GM10266 (cell line): ENCODE results near the gene CAMK1.

Experiments used
- DNase-seq: peaks from one replicate; pipeline ENCODE4 v3.0.0; 2012; ENCODE audit errors: extremely low spot score
- TF ChIP-seq, protein P1 (sequence below): IDR thresholded peaks from 2 replicates; pipeline ENCODE4 v1.5.1; 2012; ENCODE audit warnings: mild to moderate bottlenecking, low read depth; ENCODE audit not compliant: control insufficient read depth, insufficient read depth; ENCODE audit errors: missing control alignments

CAMK1 gene

DNA sequence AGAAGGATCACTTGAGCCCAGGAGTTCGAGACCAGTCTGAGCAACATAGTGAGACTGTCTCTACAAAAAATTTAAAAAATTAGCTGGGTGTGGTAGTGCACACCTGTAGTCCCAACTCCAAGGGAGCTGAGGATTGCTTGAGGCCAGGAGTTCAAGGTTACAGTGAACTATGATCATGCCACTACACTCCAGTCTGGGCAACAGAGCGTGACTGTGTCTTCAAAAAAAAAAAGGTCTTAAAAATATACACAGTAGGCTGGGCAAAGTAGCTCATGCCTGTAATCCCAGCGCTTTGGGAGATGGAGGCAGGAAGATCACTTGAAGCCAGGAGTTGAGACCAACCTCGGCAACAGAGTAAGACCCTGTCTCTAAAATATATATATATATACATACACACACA, 11.2 kb upstream of the CAMK1 start:
- TF ChIP-seq, protein P1, sequence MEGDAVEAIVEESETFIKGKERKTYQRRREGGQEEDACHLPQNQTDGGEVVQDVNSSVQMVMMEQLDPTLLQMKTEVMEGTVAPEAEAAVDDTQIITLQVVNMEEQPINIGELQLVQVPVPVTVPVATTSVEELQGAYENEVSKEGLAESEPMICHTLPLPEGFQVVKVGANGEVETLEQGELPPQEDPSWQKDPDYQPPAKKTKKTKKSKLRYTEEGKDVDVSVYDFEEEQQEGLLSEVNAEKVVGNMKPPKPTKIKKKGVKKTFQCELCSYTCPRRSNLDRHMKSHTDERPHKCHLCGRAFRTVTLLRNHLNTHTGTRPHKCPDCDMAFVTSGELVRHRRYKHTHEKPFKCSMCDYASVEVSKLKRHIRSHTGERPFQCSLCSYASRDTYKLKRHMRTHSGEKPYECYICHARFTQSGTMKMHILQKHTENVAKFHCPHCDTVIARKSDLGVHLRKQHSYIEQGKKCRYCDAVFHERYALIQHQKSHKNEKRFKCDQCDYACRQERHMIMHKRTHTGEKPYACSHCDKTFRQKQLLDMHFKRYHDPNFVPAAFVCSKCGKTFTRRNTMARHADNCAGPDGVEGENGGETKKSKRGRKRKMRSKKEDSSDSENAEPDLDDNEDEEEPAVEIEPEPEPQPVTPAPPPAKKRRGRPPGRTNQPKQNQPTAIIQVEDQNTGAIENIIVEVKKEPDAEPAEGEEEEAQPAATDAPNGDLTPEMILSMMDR = no peak
- DNase-seq = no peak

DNA sequence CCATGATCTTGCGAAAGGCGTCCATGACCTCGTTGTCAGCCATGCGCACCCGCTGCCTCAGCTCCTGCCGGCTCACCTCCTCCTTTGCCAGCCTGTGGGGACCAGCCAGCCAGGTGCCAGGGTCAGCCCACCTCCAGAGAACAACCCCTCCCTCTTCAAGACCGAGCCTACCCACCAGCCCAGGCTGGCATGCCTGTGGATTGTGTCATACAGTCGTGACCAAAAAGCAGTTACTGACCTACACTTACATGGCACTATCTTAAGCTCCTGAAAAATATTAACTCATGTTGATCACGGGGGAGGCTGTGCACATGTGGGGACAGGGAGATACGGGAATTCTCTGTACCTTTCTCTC, 10.7 kb upstream of the CAMK1 start:
- no peak for DNase-seq
- TF ChIP-seq, protein P1 = no peak

DNA sequence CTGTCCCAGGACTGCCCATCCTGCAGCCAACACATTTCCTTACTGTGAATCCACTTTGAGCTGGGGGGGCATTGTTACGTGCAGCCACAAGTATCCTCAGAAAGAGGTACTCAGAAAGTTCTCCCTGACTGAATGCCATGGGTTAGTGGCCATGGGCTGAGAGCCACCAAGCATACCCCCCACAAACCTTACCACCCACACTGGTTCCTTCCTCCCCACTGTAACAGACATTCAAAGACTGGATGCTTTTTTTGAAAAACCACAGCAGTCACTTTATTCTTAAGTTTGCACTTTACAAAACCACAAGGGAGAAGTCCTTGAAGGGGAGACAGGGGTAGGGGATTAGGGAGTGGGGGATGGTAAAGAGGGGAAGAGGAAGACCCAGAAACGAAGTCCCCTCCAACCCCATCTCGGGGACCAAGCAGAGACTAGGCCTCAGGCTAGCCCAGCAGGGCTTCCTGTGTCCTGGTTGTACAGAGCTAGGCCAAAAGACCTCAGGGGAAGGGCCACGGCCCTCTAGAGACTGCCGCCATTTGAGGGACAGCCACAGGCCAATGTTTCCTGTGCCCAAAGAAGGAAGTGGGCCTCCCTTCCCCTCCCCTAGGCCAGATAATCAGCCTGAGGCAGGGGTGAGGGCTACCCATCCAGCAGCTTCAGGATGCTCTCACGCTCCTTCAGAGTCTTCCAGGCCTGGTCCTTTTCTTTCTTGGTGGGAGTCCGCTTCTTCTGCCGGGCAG, 10.1 kb upstream of the CAMK1 start:
- DNase-seq = peak; percentile 55
- TF ChIP-seq, protein P1 = no peak

DNA sequence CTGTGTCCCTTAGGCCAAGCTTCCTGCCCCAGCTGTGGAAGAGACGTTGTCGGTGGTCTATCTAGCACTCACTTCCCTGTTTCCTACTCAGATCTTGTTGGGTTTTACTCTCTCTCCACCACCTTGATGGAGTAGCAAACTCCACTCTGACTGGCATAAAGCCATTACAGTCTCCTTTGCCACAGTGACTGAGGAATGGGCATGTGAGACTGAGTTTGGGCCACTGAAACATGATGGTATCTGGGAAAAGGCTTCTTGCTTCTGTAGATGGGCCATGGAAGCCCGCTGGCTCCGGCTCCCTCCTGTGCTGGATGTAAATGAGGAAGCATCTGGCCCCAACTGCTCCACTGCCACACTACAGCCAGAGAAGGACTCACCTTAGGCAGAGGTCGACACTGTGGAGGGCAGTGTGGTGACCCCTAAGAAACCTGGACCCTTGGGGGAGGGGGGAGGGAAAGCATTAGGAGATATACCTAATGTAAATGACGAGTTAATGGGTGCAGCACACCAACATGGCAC, 9.4 kb upstream of the CAMK1 start:
- no peak for DNase-seq
- TF ChIP-seq, protein P1 = no peak

DNA sequence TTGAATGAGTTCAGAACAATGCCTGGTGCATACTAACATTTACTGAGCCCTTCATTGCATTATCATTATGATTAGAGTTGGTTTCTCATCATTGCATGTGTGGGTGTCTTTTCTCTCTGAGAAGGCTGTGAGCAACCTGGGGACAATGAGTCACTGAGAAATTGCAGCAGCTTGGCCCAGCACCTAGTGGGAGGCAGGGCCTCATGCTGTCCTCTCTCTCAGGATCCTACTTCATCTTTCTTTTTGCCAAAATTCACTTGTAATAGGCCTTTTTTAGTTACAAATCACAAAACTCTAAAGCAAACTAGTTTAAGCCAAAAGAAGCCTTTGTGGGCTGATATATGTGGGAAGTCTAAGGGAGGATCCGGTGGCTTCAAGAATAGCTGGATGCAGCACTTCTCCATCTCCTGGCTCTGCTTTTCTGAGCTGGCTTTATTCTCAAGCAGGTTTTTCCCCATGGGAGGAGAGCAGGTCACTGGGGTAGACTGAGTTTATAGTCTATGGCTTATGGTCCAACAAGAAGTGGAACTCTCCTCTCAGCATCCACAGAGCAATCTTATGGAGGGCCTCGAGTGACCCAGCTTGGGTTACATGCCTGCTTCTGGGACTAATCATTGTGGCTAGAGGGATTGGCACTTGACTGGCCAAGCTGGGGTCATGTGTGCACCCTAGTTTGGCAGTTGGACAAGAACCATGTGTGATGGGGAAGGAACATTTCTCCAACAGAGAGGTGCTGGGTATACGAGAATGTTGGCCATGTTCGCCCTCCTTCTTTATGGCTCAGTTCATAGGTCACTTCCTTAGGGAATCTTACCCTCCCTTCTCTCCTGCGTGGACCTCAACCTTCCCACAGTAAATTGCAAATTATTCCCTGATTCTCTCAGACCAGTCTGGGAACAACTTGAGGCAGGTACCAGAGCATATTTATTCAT, 8.7 kb upstream of the CAMK1 start:
- peak; percentile 42 for DNase-seq
- TF ChIP-seq, protein P1 = no peak

DNA sequence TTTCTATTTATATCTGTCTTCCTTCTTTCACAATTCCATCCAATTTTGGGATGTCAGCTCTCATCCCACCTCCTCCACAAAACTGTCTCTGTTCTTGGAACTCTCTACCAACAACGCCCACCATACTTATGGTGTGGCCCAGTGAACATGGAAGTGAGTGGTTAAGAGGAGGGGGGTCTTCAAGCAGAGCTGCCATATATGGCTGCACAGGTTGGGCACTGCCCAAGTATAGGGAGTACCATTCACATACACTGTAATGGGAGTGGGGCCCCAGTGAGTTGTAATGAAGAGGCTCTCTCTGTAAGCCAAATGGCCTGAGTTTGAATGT, 7.9 kb upstream of the CAMK1 start:
- TF ChIP-seq, protein P1 = no peak
- DNase-seq = no peak
